Body of pancreas (tissue), 4 donors: Measurements from ENCODE around the gene CLP1.

Experiments
- CTCF ChIP-seq, 7 experiments: fragments of 450-650 bp in 4 of 7; fragments of 200-600 bp in 3 of 7; sonication (generic) in 3 of 7; IDR thresholded peaks; one replicate each; pipeline ENCODE4 v1.5.1; 2016 to 2019; ENCODE audit warnings: antibody characterized with exemption in 7 of 7
- POLR2A ChIP-seq, 3 donors: fragments of 450-650 bp; IDR thresholded peaks; one replicate each; pipeline ENCODE4 v1.6.1; 2016; ENCODE audit warnings: antibody characterized with exemption in 3 of 3, mild to moderate bottlenecking in 2 of 3

GRCh38 chr11:57699813-57700212 is 42.3 kb downstream of the CLP1 start:
- TF ChIP-seq CTCF (IDR thresholded peaks at IDR 0.05), result no peak
- no peak for TF ChIP-seq POLR2A (IDR thresholded peaks at IDR 0.05)
